ENCODE data around the gene BCDIN3D.

Gene BCDIN3D

GRCh38 chr12:49790741-49791555 is 52.0 kb downstream of the BCDIN3D start:
- Histone ChIP-seq H3K4me1 (ENCODE audit: insufficient read depth, low read length) (no peaks in the 10 kb centered on the region), H3K36me3 (ENCODE audit: insufficient read depth, low read length) (peaks cover 19% of the 10 kb centered on the region), H3K9ac (ENCODE audit: low read depth, low read length) (no peak overlapping the region), H3K27me3 (ENCODE audit: insufficient read depth, low read length, poor library complexity) (no peaks in the 10 kb centered on the region), H3K4me2 (ENCODE audit: insufficient read depth, low read length) (no peak overlapping the region), H3K9me3 (ENCODE audit: insufficient read depth, low read length, severe bottlenecking) (no peaks in the 10 kb centered on the region), H3K27ac (ENCODE audit: low read length) (no peak overlapping the region), H2AFZ (ENCODE audit: low read depth, low read length) (no peak overlapping the region), H4K20me1 (ENCODE audit: insufficient read depth, low read length) (0 out of 2 replicates have a peak, but pooled peaks cover 1% of the 10 kb centered on the region), H3K79me2 (ENCODE audit: insufficient read depth, low read length) (no peaks in the 10 kb centered on the region), H3K4me3 (ENCODE audit: low read depth in 1 of 2, low read length in 2 of 2) (no peak overlapping the region)
- DNase-seq (no peak), ATAC-seq (ENCODE audit: insufficient read depth, low read depth) (no peak)
- no peak for TF ChIP-seq EZH2 (IDR thresholded peaks at IDR 0.05; ENCODE audit: borderline replicate concordance, low read depth, low read length, severe bottlenecking)
- TF ChIP-seq CTCF (IDR thresholded peaks at IDR 0.05; ENCODE audit: borderline replicate concordance, extremely low read depth, low read length, poor library complexity, severe bottlenecking) = no peak

GRCh38 chr12:49789992-49790391 is 52.9 kb downstream of the BCDIN3D start:
- Histone ChIP-seq H3K4me2 (ENCODE audit: insufficient read depth, low read length) (no peak overlapping the region), H3K79me2 (ENCODE audit: insufficient read depth, low read length) (no peaks in the 10 kb centered on the region), H2AFZ (ENCODE audit: low read depth, low read length) (no peak overlapping the region), H3K27ac (ENCODE audit: low read length) (no peak overlapping the region), H3K9ac (ENCODE audit: low read depth, low read length) (no peak overlapping the region), H4K20me1 (ENCODE audit: insufficient read depth, low read length) (no peaks in the 10 kb centered on the region), H3K4me1 (ENCODE audit: insufficient read depth, low read length) (no peaks in the 10 kb centered on the region), H3K36me3 (ENCODE audit: insufficient read depth, low read length) (peaks cover 13% of the 10 kb centered on the region), H3K4me3 (ENCODE audit: low read depth in 1 of 2, low read length in 2 of 2) (no peak overlapping the region), H3K9me3 (ENCODE audit: insufficient read depth, low read length, severe bottlenecking) (no peaks in the 10 kb centered on the region), H3K27me3 (ENCODE audit: insufficient read depth, low read length, poor library complexity) (no peaks in the 10 kb centered on the region)
- DNase-seq = no peak
- TF ChIP-seq EZH2 (IDR thresholded peaks at IDR 0.05; ENCODE audit: borderline replicate concordance, low read depth, low read length, severe bottlenecking) (no peak), CTCF (IDR thresholded peaks at IDR 0.05; ENCODE audit: borderline replicate concordance, extremely low read depth, low read length, poor library complexity, severe bottlenecking) (no peak)
- no peak for ATAC-seq (ENCODE audit: insufficient read depth, low read depth)

GRCh38 chr12:49787672-49788071 is 55.2 kb downstream of the BCDIN3D start:
- Histone ChIP-seq H3K79me2 (ENCODE audit: insufficient read depth, low read length) (no peaks in the 10 kb centered on the region), H3K27me3 (ENCODE audit: insufficient read depth, low read length, poor library complexity) (no peaks in the 10 kb centered on the region), H3K4me2 (ENCODE audit: insufficient read depth, low read length) (no peak overlapping the region), H3K9me3 (ENCODE audit: insufficient read depth, low read length, severe bottlenecking) (no peaks in the 10 kb centered on the region), H3K9ac (ENCODE audit: low read depth, low read length) (no peak overlapping the region), H3K27ac (ENCODE audit: low read length) (no peak overlapping the region), H4K20me1 (ENCODE audit: insufficient read depth, low read length) (no peaks in the 10 kb centered on the region), H2AFZ (ENCODE audit: low read depth, low read length) (no peak overlapping the region), H3K4me3 (ENCODE audit: low read depth in 1 of 2, low read length in 2 of 2) (no peak overlapping the region), H3K36me3 (ENCODE audit: insufficient read depth, low read length) (peaks cover 9% of the 10 kb centered on the region), H3K4me1 (ENCODE audit: insufficient read depth, low read length) (no peaks in the 10 kb centered on the region)
- DNase-seq (no peak), ATAC-seq (ENCODE audit: insufficient read depth, low read depth) (no peak)
- TF ChIP-seq EZH2 (IDR thresholded peaks at IDR 0.05; ENCODE audit: borderline replicate concordance, low read depth, low read length, severe bottlenecking) = no peak
- TF ChIP-seq CTCF (IDR thresholded peaks at IDR 0.05; ENCODE audit: borderline replicate concordance, extremely low read depth, low read length, poor library complexity, severe bottlenecking) = no peak
